HepG2 (cell line): ENCODE measurements around the gene RBM45. TPM values are rescaled to one million over a fixed set of nuclear protein-coding genes. Genes with fewer than 3 reads are reported as not detected.

Source experiments
- ATF7-NPFF ChIP-seq: sonication (generic); formaldehyde crosslinking; IDR thresholded peaks from 2 replicates; pipeline ENCODE4 v1.8.1; 2023; ENCODE audit warnings: mild to moderate bottlenecking, low read depth, missing genetic modification reagents, moderate library complexity
- BHLHE40 ChIP-seq: IDR thresholded peaks from 2 replicates; pipeline ENCODE4 v1.6.1; 2011; ENCODE audit warnings: low read length, improper control_type of control experiment
- CEBPB ChIP-seq: IDR thresholded peaks from 2 replicates; pipeline ENCODE4 v1.6.1; 2011; ENCODE audit warnings: low read depth, low read length, improper control_type of control experiment, borderline replicate concordance
- CREB3 ChIP-seq: sonication (generic); formaldehyde crosslinking; IDR thresholded peaks from 2 replicates; pipeline ENCODE4 v1.5.0; 2020; ENCODE audit warnings: missing genetic modification reagents
- GATAD2A ChIP-seq: IDR thresholded peaks from 2 replicates; pipeline ENCODE4 v1.6.1; 2016
- HCFC1 ChIP-seq: fragments of 150-350 bp; IDR thresholded peaks from 2 replicates; pipeline ENCODE4 v1.6.1; 2014; ENCODE audit warnings: low read depth, low read length
- KLF16 ChIP-seq, 2 experiments: sonication (generic) in 1 of 2; formaldehyde crosslinking in 1 of 2; IDR thresholded peaks; 2 replicates each; pipeline versions ENCODE4 v1.6.1 to v1.8.0; 2016 to 2023; ENCODE audit warnings: missing genetic modification reagents in 2 of 2, missing compliant biosample characterization in 1 of 2
- MAF1 ChIP-seq: sonication (generic); formaldehyde crosslinking; IDR thresholded peaks from 2 replicates; pipeline ENCODE4 v1.5.0; 2020; ENCODE audit warnings: missing genetic modification reagents, borderline replicate concordance
- NCOA2 ChIP-seq: sonication (generic); formaldehyde crosslinking; IDR thresholded peaks from 2 replicates; pipeline ENCODE4 v1.8.0; 2022; ENCODE audit warnings: inconsistent platforms
- POGK ChIP-seq: sonication (generic); formaldehyde crosslinking; conservative IDR thresholded peaks from 2 replicates; pipeline ENCODE4 v1.8.0; 2022; ENCODE audit warnings: mild to moderate bottlenecking, moderate library complexity, missing genetic modification reagents
- PRDM10 ChIP-seq: sonication (generic); formaldehyde crosslinking; IDR thresholded peaks from 2 replicates; pipeline ENCODE4 v1.4.0; 2020; ENCODE audit warnings: low read depth, missing genetic modification reagents
- TBX2 ChIP-seq: sonication (generic); formaldehyde crosslinking; IDR thresholded peaks from 2 replicates; pipeline ENCODE4 v1.5.0; 2020; ENCODE audit warnings: missing genetic modification reagents, mild to moderate bottlenecking, borderline replicate concordance
- TMF1 ChIP-seq: sonication (generic); formaldehyde crosslinking; IDR thresholded peaks from 2 replicates; pipeline ENCODE4 v1.8.1; 2022; ENCODE audit warnings: low read depth, missing genetic modification reagents
- TP53 ChIP-seq: sonication (generic); formaldehyde crosslinking; conservative IDR thresholded peaks from 2 replicates; pipeline ENCODE4 v1.4.0; 2020; ENCODE audit warnings: missing genetic modification reagents
- ZFP82 ChIP-seq: sonication (generic); formaldehyde crosslinking; IDR thresholded peaks from 2 replicates; pipeline ENCODE4 v1.5.1; 2020; ENCODE audit warnings: mild to moderate bottlenecking, missing genetic modification reagents, borderline replicate concordance
- ZNF10 ChIP-seq: sonication (generic); formaldehyde crosslinking; IDR thresholded peaks from 2 replicates; pipeline ENCODE4 v1.4.0; 2020; ENCODE audit warnings: mild to moderate bottlenecking, low read depth, missing genetic modification reagents, borderline replicate concordance
- ZNF225 ChIP-seq: sonication (generic); formaldehyde crosslinking; IDR thresholded peaks from 2 replicates; pipeline ENCODE4 v1.4.0; 2020; ENCODE audit warnings: mild to moderate bottlenecking, missing genetic modification reagents
- ZNF432 ChIP-seq: sonication (generic); formaldehyde crosslinking; IDR thresholded peaks from 2 replicates; pipeline ENCODE4 v1.5.0; 2020; ENCODE audit warnings: missing genetic modification reagents, mild to moderate bottlenecking, borderline replicate concordance
- ZNF44 ChIP-seq: sonication (generic); formaldehyde crosslinking; IDR thresholded peaks from 2 replicates; pipeline ENCODE4 v1.5.1; 2020; ENCODE audit warnings: mild to moderate bottlenecking, missing genetic modification reagents
- ZNF674 ChIP-seq: sonication (generic); formaldehyde crosslinking; IDR thresholded peaks from 2 replicates; pipeline ENCODE4 v1.5.0; 2020; ENCODE audit warnings: low read depth, mild to moderate bottlenecking, missing genetic modification reagents
- ZNF704 ChIP-seq: sonication (generic); formaldehyde crosslinking; IDR thresholded peaks from 2 replicates; pipeline ENCODE4 v1.8.1; 2023; ENCODE audit warnings: mild to moderate bottlenecking, inconsistent platforms, moderate library complexity, missing genetic modification reagents, borderline replicate concordance
- polyA plus RNA-seq, 8 experiments: library from polyadenylated mRNA; depleted of rRNA in 3 of 8; stranded (reverse) in 7 of 8; unstranded in 1 of 8; fragments of >200 nt; fragmentation: Illumina TruSeq in 4 of 8; extraction: Trizol in 4 of 8; gene quantifications; 2 replicates each; pipeline versions ENCODE4 v1.2.1 to v1.2.3, GENCODE V29; 2011 to 2016; ENCODE audit warnings: low read depth in 4 of 8, missing spikeins in 1 of 8, mixed read lengths in 1 of 8; ENCODE audit not compliant: insufficient read depth in 1 of 8
- total RNA-seq, 5 experiments: library from RNA; depleted of rRNA; stranded (reverse); fragments of >200 nt; fragmentation: Illumina TruSeq; extraction: Trizol; gene quantifications; 2 replicates each; pipeline ENCODE4 v1.2.3, GENCODE V29; 2016; ENCODE audit warnings: low read depth in 1 of 5

The RBM45 gene
- total and polyA plus RNA-seq, 2 of the 13 experiments (the other 11 are each of a cell fraction or from before 2014, with no cell fraction given) = 5.7 to 25.2 TPM

GRCh38 chr2:178112202-178113152, at the start of gene RBM45 (continued):
- TF ChIP-seq POGK (CRISPR knock-in tag) (peak; percentile 97), ZFP82 (CRISPR knock-in tag) (0 out of 2 replicates have a peak, but pooled peaks have one; percentile 45), KLF16 (CRISPR knock-in tag; IDR thresholded peaks at IDR 0.05) (peak; percentile 18 to 98; a peak in 2 of 4 replicates), ZNF432 (no peak), HCFC1 (peak; percentile 65; the same call in 1 of the 2 replicates), ZNF225 (peak; percentile 96; the same call in 1 of the 2 replicates), CREB3 (CRISPR knock-in tag) (peak; percentile 88), TMF1 (CRISPR knock-in tag) (peak; percentile 86; the same call in 1 of the 2 replicates), GATAD2A (peak; percentile 85), BHLHE40 (peak; percentile 52; the same call in 1 of the 2 replicates), MAF1 (peak; percentile 94; the same call in 1 of the 2 replicates), TP53 (CRISPR knock-in tag) (no peak), PRDM10 (peak; percentile 85), CEBPB (peak; percentile 99), ATF7-NPFF (CRISPR knock-in tag) (peak; percentile 92; the same call in 1 of the 2 replicates), ZNF44 (peak; percentile 100), ZNF704 (CRISPR knock-in tag) (peak; percentile 92), ZNF674 (CRISPR knock-in tag) (0 out of 2 replicates have a peak, but pooled peaks have one; percentile 31), ZNF10 (CRISPR knock-in tag) (no peak), NCOA2 (peak; percentile 82), TBX2 (CRISPR knock-in tag) (peak; percentile 93)
